SK-N-MC (cell line): ENCODE data around the gene MCOLN2.

Experiments
- EZH2 ChIP-seq: fragments of 200-600 bp; sonication (generic); IDR thresholded peaks from one replicate; pipeline ENCODE4 v1.6.1; 2017; ENCODE audit warnings: antibody characterized with exemption
- FOXP2 ChIP-seq: optimal IDR thresholded peaks from 2 replicates; pipeline ENCODE3; 2011; ENCODE audit warnings: mild to moderate bottlenecking, moderate library complexity; ENCODE audit not compliant: insufficient read depth; ENCODE audit errors: extremely low read length, control extremely low read depth
- POLR2AphosphoS5 ChIP-seq: IDR thresholded peaks from 2 replicates; pipeline ENCODE4 v1.6.1; 2012; ENCODE audit warnings: mild to moderate bottlenecking, low read depth, low read length, borderline replicate concordance

DNA sequence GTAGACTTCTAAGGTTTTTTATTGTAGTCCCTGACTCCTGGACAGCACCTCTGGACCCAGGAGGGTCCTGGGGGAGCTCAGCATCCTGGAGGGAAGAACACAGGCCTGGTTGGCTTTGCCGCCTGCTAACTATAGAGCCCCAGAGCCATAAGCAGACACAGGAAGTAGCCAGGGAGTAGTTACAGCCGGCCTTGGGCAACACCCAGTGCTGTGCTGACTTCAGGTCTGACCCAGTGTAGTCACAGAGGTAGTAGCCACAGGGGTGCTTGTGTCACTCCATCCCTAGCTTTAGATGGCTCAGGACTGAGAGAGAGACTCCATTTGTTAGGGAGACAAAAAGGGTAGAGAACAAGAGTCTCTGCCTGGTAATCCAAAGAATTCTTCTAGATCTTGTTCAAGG is 21.9 kb downstream of the MCOLN2 start:
- TF ChIP-seq EZH2 (no peak), POLR2AphosphoS5 (no peak), FOXP2 (no peak)
